Prostate gland (tissue), 2 donors: ENCODE results near the gene EXOC6.

Experiments
- POLR2A ChIP-seq: fragments of 450-650 bp; IDR thresholded peaks from one replicate; pipeline ENCODE4 v1.6.1; 2016; ENCODE audit warnings: antibody characterized with exemption, mild to moderate bottlenecking
- POLR2AphosphoS5 ChIP-seq: sonication (generic); formaldehyde crosslinking; IDR thresholded peaks from one replicate; pipeline ENCODE4 v1.6.1; 2017; ENCODE audit warnings: antibody characterized with exemption
- TF ChIP-seq, protein P1 (sequence below), 4 experiments: fragments of 200-600 bp in 2 of 4; fragments of 450-650 bp in 2 of 4; sonication (generic) in 2 of 4; IDR thresholded peaks; 1 replicate in 3 of 4; 2 replicates in 1 of 4; pipeline ENCODE4 v1.5.1; 2016 to 2019; ENCODE audit warnings: antibody characterized with exemption in 4 of 4, mild to moderate bottlenecking in 2 of 4, moderate library complexity in 2 of 4

DNA sequence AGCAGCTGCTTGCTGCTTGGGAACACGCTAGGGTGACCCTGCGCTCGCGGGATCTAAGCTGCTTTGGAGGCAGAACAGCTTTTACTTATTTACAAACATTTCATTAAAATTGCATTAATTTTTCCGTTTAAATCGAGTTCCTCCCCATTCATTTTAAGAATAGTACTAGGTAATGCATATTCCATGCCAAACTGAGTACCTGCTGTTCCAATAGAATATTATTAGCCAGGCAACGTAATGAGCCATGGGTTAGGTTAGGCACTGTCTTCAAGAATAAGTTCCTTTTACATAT is 860 bp downstream of the EXOC6 start:
- TF ChIP-seq POLR2A (no peak), POLR2AphosphoS5 (no peak)
- TF ChIP-seq, protein P1, sequence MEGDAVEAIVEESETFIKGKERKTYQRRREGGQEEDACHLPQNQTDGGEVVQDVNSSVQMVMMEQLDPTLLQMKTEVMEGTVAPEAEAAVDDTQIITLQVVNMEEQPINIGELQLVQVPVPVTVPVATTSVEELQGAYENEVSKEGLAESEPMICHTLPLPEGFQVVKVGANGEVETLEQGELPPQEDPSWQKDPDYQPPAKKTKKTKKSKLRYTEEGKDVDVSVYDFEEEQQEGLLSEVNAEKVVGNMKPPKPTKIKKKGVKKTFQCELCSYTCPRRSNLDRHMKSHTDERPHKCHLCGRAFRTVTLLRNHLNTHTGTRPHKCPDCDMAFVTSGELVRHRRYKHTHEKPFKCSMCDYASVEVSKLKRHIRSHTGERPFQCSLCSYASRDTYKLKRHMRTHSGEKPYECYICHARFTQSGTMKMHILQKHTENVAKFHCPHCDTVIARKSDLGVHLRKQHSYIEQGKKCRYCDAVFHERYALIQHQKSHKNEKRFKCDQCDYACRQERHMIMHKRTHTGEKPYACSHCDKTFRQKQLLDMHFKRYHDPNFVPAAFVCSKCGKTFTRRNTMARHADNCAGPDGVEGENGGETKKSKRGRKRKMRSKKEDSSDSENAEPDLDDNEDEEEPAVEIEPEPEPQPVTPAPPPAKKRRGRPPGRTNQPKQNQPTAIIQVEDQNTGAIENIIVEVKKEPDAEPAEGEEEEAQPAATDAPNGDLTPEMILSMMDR (IDR thresholded peaks at IDR 0.05), result no peak
